GM19438 (cell line): ENCODE results near the gene GALR2.

Experiments used
- ATAC-seq: cut with Tn5 transposase; IDR thresholded peaks from one replicate; pipeline ENCODE4 v1.9.1; 2021; ENCODE audit warnings: low read depth; ENCODE audit not compliant: unreplicated experiment

Gene GALR2

DNA sequence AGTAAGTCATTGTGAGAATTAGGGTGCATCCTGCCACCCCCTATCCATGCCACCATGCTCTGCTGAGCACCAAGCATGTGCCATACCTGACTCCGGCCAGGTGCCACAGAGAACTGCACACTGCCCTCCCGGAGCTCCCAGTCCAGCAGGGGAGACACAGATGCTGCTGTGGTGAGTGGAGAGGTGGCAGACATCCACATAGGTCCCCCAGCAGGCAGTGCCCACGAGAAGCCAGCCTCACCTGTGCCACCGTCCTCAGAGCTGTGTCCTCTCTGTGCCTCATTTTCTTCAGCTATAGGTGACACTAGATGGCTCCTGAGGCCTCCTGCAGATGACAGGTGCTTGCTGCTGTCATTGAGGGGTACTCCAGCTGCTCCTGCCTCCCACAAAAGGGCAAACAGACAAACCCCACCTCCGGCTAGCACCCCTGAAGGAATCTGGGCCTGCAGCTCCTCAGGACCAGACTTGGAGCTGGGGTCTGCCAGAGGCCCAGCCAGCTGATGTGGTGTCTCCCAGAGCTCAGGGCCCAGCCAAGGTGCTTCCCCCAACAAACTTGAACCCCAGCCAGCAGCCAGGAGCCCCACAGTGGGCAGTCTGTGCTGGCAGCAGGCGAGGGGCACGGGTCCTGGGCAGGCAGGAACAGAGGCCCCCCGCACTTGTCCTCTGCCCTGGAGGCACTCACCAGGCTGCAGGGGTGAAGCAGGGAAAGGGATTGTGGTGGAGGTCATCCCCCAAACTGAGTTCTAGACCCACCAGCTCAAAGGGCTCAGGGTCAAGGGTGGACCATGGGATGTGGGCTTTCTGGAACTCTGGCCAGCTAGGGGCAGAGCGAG lies 49.4 kb downstream of the GALR2 start:
- ATAC-seq = no peak

DNA sequence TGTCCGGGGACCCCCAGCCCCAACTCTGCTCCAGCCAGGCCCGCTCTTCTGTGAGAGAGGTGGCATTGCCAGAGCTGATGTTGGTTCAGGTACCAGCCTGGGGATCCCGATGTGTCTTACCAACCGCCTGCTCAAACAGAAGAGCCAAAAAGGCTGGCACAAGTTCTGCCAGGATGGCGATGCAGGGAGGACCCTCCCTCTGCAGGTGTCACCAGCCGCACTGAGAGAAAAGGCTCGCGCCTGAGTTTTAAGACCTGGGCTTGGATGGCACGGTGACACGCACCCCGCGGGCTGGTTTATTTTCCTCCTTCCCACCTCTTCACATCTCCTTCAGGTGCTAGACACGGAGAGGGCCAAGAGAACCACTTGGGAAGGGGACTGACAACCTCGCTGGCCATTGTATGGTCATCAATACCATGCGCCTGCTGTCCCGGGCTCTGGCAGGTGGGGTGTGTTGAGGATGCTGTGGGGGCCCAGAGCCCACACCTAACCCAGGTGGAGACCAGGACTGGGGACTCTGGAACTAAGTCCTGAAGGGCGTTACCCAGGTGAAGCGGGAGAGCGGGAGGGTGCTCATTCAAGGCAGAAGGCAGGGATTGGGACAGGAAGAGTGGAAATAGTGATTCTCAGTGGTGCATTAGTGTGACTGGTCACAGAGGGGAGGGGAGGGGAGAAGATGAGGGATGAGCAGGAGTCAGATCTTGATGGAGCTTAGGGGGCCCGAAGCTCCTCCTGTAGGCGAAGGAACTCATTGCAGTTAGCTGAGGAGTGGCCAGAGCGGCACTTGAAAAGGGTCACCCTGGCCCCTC lies 50.2 kb downstream of the GALR2 start:
- no peak for ATAC-seq

- no peak for ATAC-seq
These were observed 50.8 kb downstream of the GALR2 start for GRCh38 chr17:76125391-76125675.

DNA sequence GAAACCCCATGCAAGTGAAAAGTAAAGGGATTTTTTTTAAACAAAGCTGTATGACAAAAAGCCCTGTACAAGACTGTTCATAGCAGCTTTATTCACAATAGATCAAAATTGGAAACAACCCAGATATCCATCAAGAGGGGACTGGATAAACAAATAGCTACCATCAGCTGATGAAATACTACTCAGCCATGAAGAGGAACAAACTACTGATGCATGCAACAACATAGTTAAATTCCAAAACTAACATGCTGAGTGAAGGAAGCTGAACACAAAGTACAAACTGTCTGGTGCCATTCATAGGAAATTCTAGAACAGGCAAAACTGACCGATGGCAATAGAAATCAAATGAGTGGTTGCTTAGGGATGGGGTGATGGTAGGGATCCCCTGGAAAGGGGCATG lies 51.3 kb downstream of the GALR2 start:
- no peak for ATAC-seq
